Activated naive CD8-positive, alpha-beta T cell treated with anti-CD3 and anti-CD28 coated beads, Interleukin-2, amount 50 U/mL, for 24 hours (primary cell): Measurements from ENCODE around the gene C1orf232.
A peak's percentile ranks its signal among the peaks of the same experiment; 100 is the strongest.

Experiments used
- ATAC-seq: fragments of 150-1000 bp; cut with Tn5 transposase; one replicate; pipeline ENCODE4 v1.10.0; 2021
- DNase-seq: peaks from one replicate; pipeline ENCODE4 v3.0.0; 2021
- H3K27ac Mint-ChIP-seq: one replicate; pipeline ENCODE4 v1.8.0; 2021; ENCODE audit warnings: mild to moderate bottlenecking, mixed read lengths
- H3K27me3 Mint-ChIP-seq: one replicate; pipeline ENCODE4 v1.8.0; 2021; ENCODE audit warnings: mixed read lengths
- H3K36me3 Mint-ChIP-seq: one replicate; pipeline ENCODE4 v1.8.0; 2021; ENCODE audit warnings: low read depth, mixed read lengths
- H3K4me1 Mint-ChIP-seq: one replicate; pipeline ENCODE4 v1.8.0; 2021; ENCODE audit warnings: mixed read lengths
- H3K4me3 Mint-ChIP-seq: one replicate; pipeline ENCODE4 v1.8.0; 2021; ENCODE audit warnings: mild to moderate bottlenecking, moderate library complexity, mixed read lengths
- H3K9me3 Mint-ChIP-seq: one replicate; pipeline ENCODE4 v1.8.0; 2021; ENCODE audit warnings: mixed read lengths

C1orf232 gene

GRCh38 chr1:26164861-26165842, 3.6 kb downstream of the C1orf232 start:
- no peaks in the 10 kb centered on the region for H3K36me3 Mint-ChIP-seq
- H3K27me3 Mint-ChIP-seq, result peaks cover 20% of the 10 kb centered on the region
- ATAC-seq (no peak), DNase-seq (no peak)
- peaks cover 10% of the 10 kb centered on the region for H3K4me1 Mint-ChIP-seq
- no peaks in the 10 kb centered on the region for H3K9me3 Mint-ChIP-seq
- H3K27ac Mint-ChIP-seq, result no peak overlapping the region
- no peak overlapping the region for H3K4me3 Mint-ChIP-seq

GRCh38 chr1:26164036-26164860, 4.5 kb downstream of the C1orf232 start:
- peak overlapping the region; percentile 38 for H3K4me3 Mint-ChIP-seq

GRCh38 chr1:26163684-26164035, 5.1 kb downstream of the C1orf232 start:
- no peak for ATAC-seq
- no peak for DNase-seq
- Mint-ChIP-seq H3K27me3 (peaks cover 30% of the 10 kb centered on the region), H3K36me3 (no peaks in the 10 kb centered on the region), H3K4me1 (peaks cover 10% of the 10 kb centered on the region), H3K4me3 (no peak overlapping the region), H3K9me3 (no peaks in the 10 kb centered on the region), H3K27ac (no peak overlapping the region)

More at GRCh38 chr1:26164036-26164860, 4.5 kb downstream of the C1orf232 start:
- no peaks in the 10 kb centered on the region for H3K9me3 Mint-ChIP-seq
- peaks cover 26% of the 10 kb centered on the region for H3K27me3 Mint-ChIP-seq
- ATAC-seq (peak; percentile 41), DNase-seq (peak; percentile 67)
- no peak overlapping the region for H3K27ac Mint-ChIP-seq
- no peaks in the 10 kb centered on the region for H3K36me3 Mint-ChIP-seq
- H3K4me1 Mint-ChIP-seq, result peaks cover 10% of the 10 kb centered on the region

GRCh38 chr1:26162220-26162709, 6.5 kb downstream of the C1orf232 start:
- peaks cover 36% of the 10 kb centered on the region for H3K27me3 Mint-ChIP-seq
- DNase-seq, result no peak

GRCh38 chr1:26161415-26162219, 7.1 kb downstream of the C1orf232 start:
- Mint-ChIP-seq H3K9me3 (no peaks in the 10 kb centered on the region), H3K4me3 (peak overlapping the region; percentile 49), H3K36me3 (no peaks in the 10 kb centered on the region), H3K27me3 (peaks cover 38% of the 10 kb centered on the region), H3K27ac (no peak overlapping the region), H3K4me1 (peaks cover 12% of the 10 kb centered on the region)
- DNase-seq, result peak; percentile 55
- ATAC-seq, result peak; percentile 57

More at GRCh38 chr1:26162220-26162709, 6.5 kb downstream of the C1orf232 start:
- Mint-ChIP-seq H3K4me1 (peaks cover 10% of the 10 kb centered on the region), H3K9me3 (no peaks in the 10 kb centered on the region), H3K4me3 (peak overlapping the region; percentile 49), H3K36me3 (no peaks in the 10 kb centered on the region), H3K27ac (no peak overlapping the region)
- no peak for ATAC-seq

GRCh38 chr1:26160527-26161414, 8.0 kb downstream of the C1orf232 start:
- H3K36me3 Mint-ChIP-seq, result no peaks in the 10 kb centered on the region
- H3K27me3 Mint-ChIP-seq, result peaks cover 42% of the 10 kb centered on the region
- peaks cover 13% of the 10 kb centered on the region for H3K4me1 Mint-ChIP-seq
- no peak for ATAC-seq
- H3K4me3 Mint-ChIP-seq, result no peak overlapping the region
- no peaks in the 10 kb centered on the region for H3K9me3 Mint-ChIP-seq
- no peak for DNase-seq
- no peak overlapping the region for H3K27ac Mint-ChIP-seq

GRCh38 chr1:26159743-26160039, 9.1 kb downstream of the C1orf232 start:
- no peak overlapping the region for H3K4me3 Mint-ChIP-seq
- DNase-seq (no peak), ATAC-seq (no peak)
- no peak overlapping the region for H3K27ac Mint-ChIP-seq
- peaks cover 43% of the 10 kb centered on the region for H3K27me3 Mint-ChIP-seq
- no peaks in the 10 kb centered on the region for H3K36me3 Mint-ChIP-seq
- peaks cover 9% of the 10 kb centered on the region for H3K4me1 Mint-ChIP-seq
- no peaks in the 10 kb centered on the region for H3K9me3 Mint-ChIP-seq

GRCh38 chr1:26158908-26159742, 9.6 kb downstream of the C1orf232 start, which contains the start of gene FAM110D:
Gene FAM110D, plus strand, starts transcription at chr1:26159079. Its CDS starts 2,213 bp downstream, at chr1:26161292.
- DNase-seq (no peak), ATAC-seq (no peak)
- H3K27me3 Mint-ChIP-seq, result peaks cover 44% of the 10 kb centered on the region
- peaks cover 9% of the 10 kb centered on the region for H3K4me1 Mint-ChIP-seq
- H3K9me3 Mint-ChIP-seq, result no peaks in the 10 kb centered on the region
- no peak within 1 kb of the TSS for H3K27ac Mint-ChIP-seq
- H3K4me3 Mint-ChIP-seq, result no peak within 1 kb of the TSS
- no peaks in the 10 kb centered on the region for H3K36me3 Mint-ChIP-seq

- peaks cover 7% of the 10 kb centered on the region for H3K4me1 Mint-ChIP-seq
- no peaks in the 10 kb centered on the region for H3K36me3 Mint-ChIP-seq
- no peaks in the 10 kb centered on the region for H3K9me3 Mint-ChIP-seq
- H3K27me3 Mint-ChIP-seq, result peaks cover 44% of the 10 kb centered on the region
- H3K27ac Mint-ChIP-seq, result no peak overlapping the region
- no peak overlapping the region for H3K4me3 Mint-ChIP-seq
- DNase-seq, result no peak
- no peak for ATAC-seq
Measured at GRCh38 chr1:26158271-26158907, 10.4 kb downstream of the C1orf232 start.

GRCh38 chr1:26156285-26157038, 12.3 kb downstream of the C1orf232 start:
- Mint-ChIP-seq H3K36me3 (no peaks in the 10 kb centered on the region), H3K4me3 (no peak overlapping the region), H3K27me3 (peaks cover 37% of the 10 kb centered on the region), H3K9me3 (no peaks in the 10 kb centered on the region), H3K27ac (no peak overlapping the region), H3K4me1 (peaks cover 3% of the 10 kb centered on the region)
- DNase-seq (no peak), ATAC-seq (no peak)

GRCh38 chr1:26155370-26156284, 13.1 kb downstream of the C1orf232 start:
- no peak for DNase-seq
- Mint-ChIP-seq H3K9me3 (no peaks in the 10 kb centered on the region), H3K4me3 (no peak overlapping the region), H3K27ac (no peak overlapping the region), H3K36me3 (no peaks in the 10 kb centered on the region), H3K4me1 (peaks cover 3% of the 10 kb centered on the region), H3K27me3 (peaks cover 32% of the 10 kb centered on the region)
- peak; percentile 18 for ATAC-seq
